HG03159 (cell line): Measurements from ENCODE around the gene RPL18.
"Not testable (repeated sequence)": the region's sequence is repeated elsewhere in the genome, so short reads cannot be mapped to it uniquely, and the experiment has no call there.

ENCODE experiments used
- ATAC-seq: cut with Tn5 transposase; IDR thresholded peaks from one replicate; pipeline ENCODE4 v1.9.1; 2021; ENCODE audit warnings: mild to moderate bottlenecking, moderate library complexity; ENCODE audit not compliant: unreplicated experiment

Gene RPL18

GRCh38 chr19:48644839-48645619 is 26.1 kb upstream of the RPL18 start:
- peak; percentile 52 for ATAC-seq

- no peak for ATAC-seq
Observed at GRCh38 chr19:48644355-48644754, 25.4 kb upstream of the RPL18 start.

- ATAC-seq, result no peak
Observed at GRCh38 chr19:48642862-48643261, 23.9 kb upstream of the RPL18 start.

GRCh38 chr19:48641850-48642249 is 22.9 kb upstream of the RPL18 start:
- ATAC-seq, result no peak

GRCh38 chr19:48639483-48640375 is 20.8 kb upstream of the RPL18 start:
- no peak for ATAC-seq

GRCh38 chr19:48638831-48639381 is 19.9 kb upstream of the RPL18 start:
- ATAC-seq, result no peak

GRCh38 chr19:48637948-48638830 is 19.2 kb upstream of the RPL18 start:
- ATAC-seq, result peak; percentile 20

GRCh38 chr19:48637449-48637947 is 18.5 kb upstream of the RPL18 start:
- peak; percentile 60 for ATAC-seq

- ATAC-seq, result no peak
Observed at GRCh38 chr19:48636859-48637448, 18.0 kb upstream of the RPL18 start, which contains the start of gene DBP. Gene DBP, minus strand, starts transcription at chr19:48637379. Its CDS starts 385 bp downstream, at chr19:48636994.

- no peak for ATAC-seq
Observed at GRCh38 chr19:48635966-48636858, 17.2 kb upstream of the RPL18 start.

- no peak for ATAC-seq
Observed at GRCh38 chr19:48635263-48635965, 16.4 kb upstream of the RPL18 start.

GRCh38 chr19:48634424-48635262 is 15.7 kb upstream of the RPL18 start:
- ATAC-seq, result no peak

GRCh38 chr19:48634036-48634342 is 15.0 kb upstream of the RPL18 start:
- ATAC-seq, result no peak

- no peak for ATAC-seq
Observed at GRCh38 chr19:48633148-48634035, 14.4 kb upstream of the RPL18 start.

GRCh38 chr19:48632692-48633147 is 13.7 kb upstream of the RPL18 start:
- ATAC-seq, result no peak

GRCh38 chr19:48632286-48632685 is 13.3 kb upstream of the RPL18 start:
- ATAC-seq, result not testable (repeated sequence)

- no peak for ATAC-seq
Observed at GRCh38 chr19:48631225-48631624, 12.2 kb upstream of the RPL18 start.
